Measurements from ENCODE around the gene TMEM39A.

- TF ChIP-seq CTCF (conservative IDR thresholded peaks at IDR 0.05; ENCODE audit: low read depth, low read length) (no peak), POLR2A (IDR thresholded peaks at IDR 0.05; ENCODE audit: low read depth, low read length) (no peak), RAD21 (IDR thresholded peaks at IDR 0.05; ENCODE audit: low read length) (no peak), USF2 (IDR thresholded peaks at IDR 0.05; ENCODE audit: low read depth, low read length) (no peak), CEBPB (IDR thresholded peaks at IDR 0.05; ENCODE audit: low read depth, low read length) (no peak), FOS (IDR thresholded peaks at IDR 0.05; ENCODE audit: low read depth, low read length) (no peak), RFX5 (IDR thresholded peaks at IDR 0.05; ENCODE audit: low read depth, low read length) (no peak), CHD1 (IDR thresholded peaks at IDR 0.05; ENCODE audit: low read depth, low read length) (no peak), MXI1 (IDR thresholded peaks at IDR 0.05; ENCODE audit: borderline replicate concordance, low read depth, low read length) (no peak), SMC3 (IDR thresholded peaks at IDR 0.05; ENCODE audit: low read depth, low read length) (no peak)
These were observed 37.5 kb upstream of the TMEM39A start for GRCh38 chr3:119500901-119501300.

Data from IMR-90 (cell line).